ENCODE data around the gene TRAF6. TPM values are rescaled to one million over a fixed set of nuclear protein-coding genes. Genes with fewer than 3 reads are reported as not detected.
"Not testable (repeated sequence)": the region's sequence is repeated elsewhere in the genome, so short reads cannot be mapped to it uniquely, and the experiment has no call there.

Gene TRAF6, protein sequence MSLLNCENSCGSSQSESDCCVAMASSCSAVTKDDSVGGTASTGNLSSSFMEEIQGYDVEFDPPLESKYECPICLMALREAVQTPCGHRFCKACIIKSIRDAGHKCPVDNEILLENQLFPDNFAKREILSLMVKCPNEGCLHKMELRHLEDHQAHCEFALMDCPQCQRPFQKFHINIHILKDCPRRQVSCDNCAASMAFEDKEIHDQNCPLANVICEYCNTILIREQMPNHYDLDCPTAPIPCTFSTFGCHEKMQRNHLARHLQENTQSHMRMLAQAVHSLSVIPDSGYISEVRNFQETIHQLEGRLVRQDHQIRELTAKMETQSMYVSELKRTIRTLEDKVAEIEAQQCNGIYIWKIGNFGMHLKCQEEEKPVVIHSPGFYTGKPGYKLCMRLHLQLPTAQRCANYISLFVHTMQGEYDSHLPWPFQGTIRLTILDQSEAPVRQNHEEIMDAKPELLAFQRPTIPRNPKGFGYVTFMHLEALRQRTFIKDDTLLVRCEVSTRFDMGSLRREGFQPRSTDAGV
- 10 to 100 TPM; 15.5 to 19.2 (median 17.9) TPM for total RNA-seq
- long read RNA-seq, donor 1, full-length matches to known transcripts = 9 of 10 reads
- long read RNA-seq, donor 1, partial matches to known transcripts = 1 of 10 reads
- long read RNA-seq, donor 1, other reads (novel, unspliced or antisense) = 0 of 10 reads
- long read RNA-seq, donor 2, full-length matches to known transcripts = 1 of 2 reads
- long read RNA-seq, donor 2, partial matches to known transcripts = 0 of 2 reads
- long read RNA-seq, donor 2, other reads (novel, unspliced or antisense) = 1 of 2 reads

DNA sequence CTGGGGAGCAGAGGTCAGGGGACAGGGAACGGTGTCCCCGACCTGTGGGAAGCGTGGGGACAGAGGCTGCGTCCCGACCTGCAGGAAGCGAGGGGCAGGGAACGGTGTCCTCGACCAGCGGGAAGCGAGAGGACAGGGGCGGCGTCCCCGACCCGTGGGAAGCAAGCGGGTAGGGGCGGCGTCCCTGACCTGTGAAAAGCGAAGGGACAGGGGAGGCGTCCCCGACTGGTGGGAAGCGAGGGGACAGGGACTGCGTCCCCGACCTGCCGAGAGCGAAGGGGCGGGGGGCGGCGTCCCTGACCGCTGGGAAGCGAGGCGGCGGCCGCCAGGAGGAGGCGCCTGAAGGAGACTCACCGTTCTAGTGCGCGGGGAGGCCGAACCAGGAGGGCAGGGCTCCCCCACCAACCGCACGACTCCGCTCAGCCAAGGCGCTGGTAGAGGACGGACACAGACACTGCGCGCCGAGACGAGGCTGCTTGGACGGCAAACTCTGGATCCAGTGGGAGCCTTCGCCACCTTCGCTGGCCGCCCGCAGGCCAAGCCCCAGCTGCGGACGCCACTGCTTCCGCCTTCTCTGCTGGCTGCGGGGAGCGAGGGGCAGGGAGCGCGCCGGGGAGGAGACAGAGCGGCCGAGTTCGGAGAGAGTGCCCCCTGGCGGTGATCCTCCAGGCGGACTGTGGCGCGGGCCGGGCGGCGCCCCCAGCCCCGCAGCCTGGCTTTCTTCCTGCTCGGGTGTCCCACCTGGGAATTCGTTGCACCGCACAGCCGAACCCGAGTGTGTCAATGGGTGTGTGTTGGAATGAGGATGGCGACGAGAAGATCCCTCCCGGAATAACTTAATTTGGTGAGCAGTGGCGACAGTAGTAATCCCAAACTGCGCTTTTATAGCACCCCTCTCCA, at the start of gene TRAF6:
TSS of gene TRAF6 (minus strand) at position 579 of the 900 bp plus-strand sequence. CDS start 8,757 bp downstream, outside the sequence.
- Histone ChIP-seq H3K4me1 (ENCODE audit: low read depth) (peaks cover 8% of the 10 kb centered on the region), H3K36me3 (ENCODE audit: low read depth) (no peaks in the 10 kb centered on the region), H3K4me3 (peak within 1 kb of the TSS; percentile 74), H3K9me3 (no peaks in the 10 kb centered on the region)
- intact Hi-C loops (cut with DNase I, micrococcal nuclease) = no loop called here
- TF ChIP-seq, protein P1, sequence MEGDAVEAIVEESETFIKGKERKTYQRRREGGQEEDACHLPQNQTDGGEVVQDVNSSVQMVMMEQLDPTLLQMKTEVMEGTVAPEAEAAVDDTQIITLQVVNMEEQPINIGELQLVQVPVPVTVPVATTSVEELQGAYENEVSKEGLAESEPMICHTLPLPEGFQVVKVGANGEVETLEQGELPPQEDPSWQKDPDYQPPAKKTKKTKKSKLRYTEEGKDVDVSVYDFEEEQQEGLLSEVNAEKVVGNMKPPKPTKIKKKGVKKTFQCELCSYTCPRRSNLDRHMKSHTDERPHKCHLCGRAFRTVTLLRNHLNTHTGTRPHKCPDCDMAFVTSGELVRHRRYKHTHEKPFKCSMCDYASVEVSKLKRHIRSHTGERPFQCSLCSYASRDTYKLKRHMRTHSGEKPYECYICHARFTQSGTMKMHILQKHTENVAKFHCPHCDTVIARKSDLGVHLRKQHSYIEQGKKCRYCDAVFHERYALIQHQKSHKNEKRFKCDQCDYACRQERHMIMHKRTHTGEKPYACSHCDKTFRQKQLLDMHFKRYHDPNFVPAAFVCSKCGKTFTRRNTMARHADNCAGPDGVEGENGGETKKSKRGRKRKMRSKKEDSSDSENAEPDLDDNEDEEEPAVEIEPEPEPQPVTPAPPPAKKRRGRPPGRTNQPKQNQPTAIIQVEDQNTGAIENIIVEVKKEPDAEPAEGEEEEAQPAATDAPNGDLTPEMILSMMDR (IDR thresholded peaks at IDR 0.05) = peak; percentile 93
- ATAC-seq (peak; percentile 99), DNase-seq (peak; percentile 92 to 94 (median 94))

DNA sequence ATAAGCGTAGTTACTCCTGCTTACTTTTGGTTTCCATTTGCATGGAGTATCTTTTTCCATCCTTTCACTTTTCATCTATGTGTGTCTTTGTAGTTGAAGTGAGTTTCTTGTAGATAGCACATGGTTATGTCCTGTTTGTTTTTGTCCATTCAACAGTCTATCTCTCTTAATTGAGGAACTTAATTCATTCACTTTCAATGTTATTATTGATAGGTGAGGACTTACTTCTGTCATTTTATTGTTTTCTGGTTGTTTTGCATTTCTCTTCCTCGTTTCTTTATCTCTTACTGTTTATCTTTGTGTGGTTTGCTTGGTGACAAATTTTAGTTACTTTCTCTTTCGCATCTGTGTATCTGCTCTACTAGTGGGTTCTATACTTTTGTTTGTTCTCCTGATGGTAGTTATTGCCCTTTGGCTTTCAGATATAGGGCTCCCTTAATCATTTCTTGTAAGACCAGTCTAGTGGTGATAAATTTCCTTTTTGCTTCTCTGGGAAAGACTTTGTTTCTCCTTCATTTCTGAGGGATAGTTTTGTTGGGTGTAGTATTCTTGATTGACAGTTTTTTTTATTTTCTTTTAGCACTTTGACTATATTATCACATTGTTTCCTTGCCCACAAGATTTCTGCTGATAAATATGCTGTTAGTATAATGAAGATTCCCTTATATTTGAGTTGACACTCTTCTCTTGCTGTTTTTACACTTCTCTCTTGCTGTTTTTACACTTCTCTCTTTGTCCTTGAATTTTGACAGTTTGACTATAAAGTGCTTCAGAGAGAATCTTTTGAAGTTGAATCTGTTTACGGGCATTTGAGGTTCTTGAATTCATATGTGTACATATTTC, 48.7 kb upstream of the TRAF6 start:
- ATAC-seq (peak; percentile 60), DNase-seq (no peak)
- Histone ChIP-seq H3K4me3 (no peak overlapping the region), H3K36me3 (ENCODE audit: low read depth) (no peaks in the 10 kb centered on the region), H3K9me3 (no peaks in the 10 kb centered on the region), H3K4me1 (ENCODE audit: low read depth) (no peaks in the 10 kb centered on the region)
- intact Hi-C loops (cut with DNase I, micrococcal nuclease) = no loop called here
- TF ChIP-seq, protein P1 (IDR thresholded peaks at IDR 0.05) = no peak

DNA sequence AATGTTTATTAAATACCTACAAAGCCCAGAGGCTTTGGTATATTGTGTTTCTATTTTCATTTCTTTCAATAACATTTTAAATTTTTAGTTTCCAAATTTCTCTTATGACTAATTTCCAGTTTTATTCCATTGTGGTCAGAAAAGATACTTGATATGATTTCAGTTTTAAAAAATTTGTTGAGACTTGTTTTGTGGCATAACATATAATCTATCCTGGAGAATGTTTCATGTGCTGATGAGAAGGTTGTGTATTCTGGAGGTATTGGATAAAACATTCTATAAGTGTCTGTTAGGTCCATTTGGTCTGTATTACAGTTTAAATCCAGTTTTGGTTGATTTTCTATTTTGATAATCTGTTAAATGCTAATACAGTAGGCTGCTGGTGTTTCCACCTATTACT, 47.9 kb upstream of the TRAF6 start:
- no peaks in the 10 kb centered on the region for H3K4me1 ChIP-seq (ENCODE audit: low read depth)
- H3K36me3 ChIP-seq (ENCODE audit: low read depth) = no peaks in the 10 kb centered on the region
- no peak for DNase-seq
- H3K9me3 ChIP-seq = no peaks in the 10 kb centered on the region
- no peak for ATAC-seq
- TF ChIP-seq, protein P1 (IDR thresholded peaks at IDR 0.05) = no peak
- intact Hi-C loops (cut with DNase I, micrococcal nuclease) = no loop called here
- no peak overlapping the region for H3K4me3 ChIP-seq

DNA sequence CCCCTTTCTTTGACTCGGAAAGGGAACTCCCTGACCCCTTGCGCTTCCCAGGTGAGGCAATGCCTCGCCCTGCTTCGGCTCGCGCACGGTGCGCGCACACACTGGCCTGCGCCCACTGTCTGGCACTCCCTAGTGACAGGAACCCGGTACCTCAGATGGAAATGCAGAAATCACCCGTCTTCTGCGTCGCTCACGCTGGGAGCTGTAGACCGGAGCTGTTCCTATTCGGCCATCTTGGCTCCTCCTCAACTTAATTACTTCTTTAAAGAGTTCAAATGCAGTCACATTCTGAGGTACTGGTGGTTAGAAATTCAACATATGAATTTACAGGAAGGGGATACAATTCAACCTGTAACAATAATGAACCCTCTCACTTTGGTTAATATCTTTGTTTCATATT, 47.3 kb upstream of the TRAF6 start:
- DNase-seq; H3K4me3 ChIP-seq; H3K4me1 ChIP-seq (ENCODE audit: low read depth); H3K36me3 ChIP-seq (ENCODE audit: low read depth); H3K9me3 ChIP-seq; ATAC-seq; intact Hi-C loops (cut with DNase I, micrococcal nuclease): not testable (repeated sequence)

DNA sequence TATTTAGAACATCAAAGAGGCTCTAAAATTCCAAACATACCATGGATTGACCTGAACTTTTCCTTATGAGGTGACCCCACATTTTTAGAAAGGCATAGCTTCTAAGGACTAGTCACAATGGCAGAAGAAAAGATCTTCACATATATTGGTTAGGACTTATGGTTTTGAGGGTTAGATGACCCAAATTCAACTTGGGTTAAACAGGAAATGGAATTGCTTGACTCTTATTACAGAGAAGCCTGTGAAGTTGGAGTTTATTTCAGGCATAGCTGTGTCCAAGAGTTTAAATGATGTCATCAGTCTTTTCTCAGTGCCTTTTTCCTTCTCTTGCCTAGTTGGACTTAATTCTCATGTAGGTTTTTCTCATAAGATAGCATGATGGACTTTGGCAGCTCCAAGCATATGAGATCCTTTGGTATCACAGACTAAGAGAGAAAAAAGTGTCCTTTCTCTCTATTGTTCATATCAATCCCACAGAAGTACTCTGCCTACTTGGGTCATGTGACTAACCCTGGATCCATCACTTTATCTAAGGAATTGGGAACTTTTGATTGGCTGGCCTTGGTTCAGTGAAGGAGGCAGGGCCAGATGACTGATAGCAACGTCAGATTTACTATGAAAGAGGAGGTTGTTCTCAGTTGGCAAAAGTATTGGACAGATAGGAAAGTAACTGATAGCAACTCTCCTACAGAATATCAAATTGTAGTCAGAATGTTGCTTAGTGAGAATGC, 40.5 kb upstream of the TRAF6 start:
- DNase-seq (no peak), ATAC-seq (no peak)
- no peaks in the 10 kb centered on the region for H3K9me3 ChIP-seq
- no peaks in the 10 kb centered on the region for H3K36me3 ChIP-seq (ENCODE audit: low read depth)
- intact Hi-C loops (cut with DNase I, micrococcal nuclease) = no loop called here
- H3K4me3 ChIP-seq = no peak overlapping the region
- TF ChIP-seq, protein P1 (IDR thresholded peaks at IDR 0.05) = no peak
- H3K4me1 ChIP-seq (ENCODE audit: low read depth) = no peaks in the 10 kb centered on the region

Measured in mucosa of descending colon (tissue), 3 donors.